Midbrain (tissue), 1 donor: ENCODE results near the gene CAPN13.

ENCODE experiments used
- DNase-seq: peaks from one replicate; lab custom pipeline; 2025; lab: John Stamatoyannopoulos, UW

CAPN13 gene

GRCh38 chr2:30807249-30807648 is at the start of gene CAPN13:
TSS of gene CAPN13 (minus strand) at chr2:30807446. CDS start at chr2:30787325, 20,121 bp downstream.
- DNase-seq, result no peak

- no peak for DNase-seq
Observed at GRCh38 chr2:30847841-30848240, 40.6 kb upstream of the CAPN13 start.

- DNase-seq, result no peak
Observed at GRCh38 chr2:30847329-30847728, 40.1 kb upstream of the CAPN13 start.

- no peak for DNase-seq
Observed at GRCh38 chr2:30828586-30828985, 21.3 kb upstream of the CAPN13 start.

GRCh38 chr2:30826916-30827315 is 19.7 kb upstream of the CAPN13 start:
- no peak for DNase-seq

GRCh38 chr2:30826481-30826880 is 19.2 kb upstream of the CAPN13 start:
- no peak for DNase-seq

GRCh38 chr2:30823452-30823851 is 16.2 kb upstream of the CAPN13 start:
- DNase-seq, result peak; percentile 31

- DNase-seq, result no peak
Observed at GRCh38 chr2:30821960-30822359, 14.7 kb upstream of the CAPN13 start.

GRCh38 chr2:30820381-30821055 is 13.3 kb upstream of the CAPN13 start:
- DNase-seq, result peak; percentile 76

GRCh38 chr2:30809938-30810337 is 2.7 kb upstream of the CAPN13 start:
- DNase-seq, result no peak

GRCh38 chr2:30808695-30809094 is 1.4 kb upstream of the CAPN13 start:
- no peak for DNase-seq

- no peak for DNase-seq
Observed at GRCh38 chr2:30803281-30803680, 4.0 kb downstream of the CAPN13 start.

- no peak for DNase-seq
Observed at GRCh38 chr2:30802611-30803010, 4.6 kb downstream of the CAPN13 start.

- DNase-seq, result no peak
Observed at GRCh38 chr2:30801821-30802455, 5.3 kb downstream of the CAPN13 start.

GRCh38 chr2:30800159-30800558 is 7.1 kb downstream of the CAPN13 start:
- no peak for DNase-seq

- no peak for DNase-seq
Observed at GRCh38 chr2:30799366-30799765, 7.9 kb downstream of the CAPN13 start.

GRCh38 chr2:30798536-30798991 is 8.7 kb downstream of the CAPN13 start:
- no peak for DNase-seq

- DNase-seq, result no peak
Observed at GRCh38 chr2:30797381-30798015, 9.7 kb downstream of the CAPN13 start.

- no peak for DNase-seq
Observed at GRCh38 chr2:30796699-30797098, 10.5 kb downstream of the CAPN13 start.

GRCh38 chr2:30792521-30792920 is 14.7 kb downstream of the CAPN13 start:
- DNase-seq, result no peak

GRCh38 chr2:30790879-30791278 is 16.4 kb downstream of the CAPN13 start:
- DNase-seq, result no peak

GRCh38 chr2:30789670-30790210 is 17.5 kb downstream of the CAPN13 start:
- DNase-seq, result no peak
